GM13976 (cell line): ENCODE measurements around the gene CNFN.
A peak's percentile ranks its signal among the peaks of the same experiment; 100 is the strongest.

Experiments
- DNase-seq: peaks from one replicate; pipeline ENCODE4 v3.0.0; 2012; ENCODE audit warnings: low spot score
- in situ Hi-C: fragments of 300-500 bp; cut with MboI; formaldehyde crosslinking; loops from one replicate; pipeline ENCODE4 v1.12.0; 2022; ENCODE audit warnings: low sequenced_read_pairs, mixed read lengths, inconsistent platforms; ENCODE audit not compliant: unreplicated experiment
- TF ChIP-seq, protein P1 (sequence below): IDR thresholded peaks from 2 replicates; pipeline ENCODE4 v1.5.1; 2012; ENCODE audit warnings: borderline replicate concordance, mild to moderate bottlenecking; ENCODE audit not compliant: insufficient read depth; ENCODE audit errors: extremely low read depth, missing control alignments, control extremely low read depth

Gene CNFN

DNA sequence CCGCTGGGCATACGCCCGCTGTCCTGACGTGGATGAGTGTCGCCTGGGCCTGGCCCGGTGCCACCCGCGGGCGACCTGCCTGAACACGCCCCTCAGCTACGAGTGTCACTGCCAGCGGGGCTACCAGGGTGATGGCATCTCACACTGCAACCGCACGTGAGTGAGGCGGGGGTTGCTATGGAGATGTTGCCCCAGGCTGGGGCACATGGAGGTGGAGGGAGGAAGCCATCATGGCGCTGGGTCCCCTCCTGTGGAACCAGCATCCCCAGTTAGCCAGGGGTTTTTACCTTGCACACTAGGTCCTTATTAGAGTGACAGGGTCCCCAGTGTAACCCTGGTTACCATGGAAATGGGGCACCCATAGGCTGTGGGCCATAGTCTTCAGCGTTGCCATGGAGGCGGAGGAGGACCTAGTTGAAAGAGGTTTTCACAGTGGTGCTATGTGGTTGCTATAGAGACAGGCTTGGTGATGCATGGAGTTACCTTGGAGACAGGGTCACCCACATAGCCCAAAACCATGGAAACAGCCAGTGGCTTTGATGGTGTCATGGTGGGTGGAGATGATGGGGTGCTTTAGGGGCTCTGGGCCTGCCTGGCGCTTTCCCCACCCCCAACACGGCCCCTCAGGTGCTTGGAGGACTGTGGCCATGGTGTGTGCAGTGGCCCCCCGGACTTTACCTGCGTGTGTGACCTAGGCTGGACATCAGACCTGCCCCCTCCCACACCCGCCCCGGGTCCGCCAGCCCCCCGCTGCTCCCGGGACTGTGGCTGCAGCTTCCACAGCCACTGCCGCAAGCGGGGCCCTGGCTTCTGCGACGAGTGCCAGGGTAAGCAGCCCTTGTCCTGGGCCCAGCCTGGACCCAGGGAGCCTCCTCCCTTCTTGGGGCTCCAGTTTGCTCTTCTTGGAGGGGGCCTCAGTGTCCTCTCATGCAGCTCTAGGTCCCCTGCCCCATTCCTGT is 37.5 kb downstream of the CNFN start:
- DNase-seq, result peak; percentile 73
- in situ Hi-C loops, result no loop called here
- TF ChIP-seq, protein P1, sequence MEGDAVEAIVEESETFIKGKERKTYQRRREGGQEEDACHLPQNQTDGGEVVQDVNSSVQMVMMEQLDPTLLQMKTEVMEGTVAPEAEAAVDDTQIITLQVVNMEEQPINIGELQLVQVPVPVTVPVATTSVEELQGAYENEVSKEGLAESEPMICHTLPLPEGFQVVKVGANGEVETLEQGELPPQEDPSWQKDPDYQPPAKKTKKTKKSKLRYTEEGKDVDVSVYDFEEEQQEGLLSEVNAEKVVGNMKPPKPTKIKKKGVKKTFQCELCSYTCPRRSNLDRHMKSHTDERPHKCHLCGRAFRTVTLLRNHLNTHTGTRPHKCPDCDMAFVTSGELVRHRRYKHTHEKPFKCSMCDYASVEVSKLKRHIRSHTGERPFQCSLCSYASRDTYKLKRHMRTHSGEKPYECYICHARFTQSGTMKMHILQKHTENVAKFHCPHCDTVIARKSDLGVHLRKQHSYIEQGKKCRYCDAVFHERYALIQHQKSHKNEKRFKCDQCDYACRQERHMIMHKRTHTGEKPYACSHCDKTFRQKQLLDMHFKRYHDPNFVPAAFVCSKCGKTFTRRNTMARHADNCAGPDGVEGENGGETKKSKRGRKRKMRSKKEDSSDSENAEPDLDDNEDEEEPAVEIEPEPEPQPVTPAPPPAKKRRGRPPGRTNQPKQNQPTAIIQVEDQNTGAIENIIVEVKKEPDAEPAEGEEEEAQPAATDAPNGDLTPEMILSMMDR, result no peak

DNA sequence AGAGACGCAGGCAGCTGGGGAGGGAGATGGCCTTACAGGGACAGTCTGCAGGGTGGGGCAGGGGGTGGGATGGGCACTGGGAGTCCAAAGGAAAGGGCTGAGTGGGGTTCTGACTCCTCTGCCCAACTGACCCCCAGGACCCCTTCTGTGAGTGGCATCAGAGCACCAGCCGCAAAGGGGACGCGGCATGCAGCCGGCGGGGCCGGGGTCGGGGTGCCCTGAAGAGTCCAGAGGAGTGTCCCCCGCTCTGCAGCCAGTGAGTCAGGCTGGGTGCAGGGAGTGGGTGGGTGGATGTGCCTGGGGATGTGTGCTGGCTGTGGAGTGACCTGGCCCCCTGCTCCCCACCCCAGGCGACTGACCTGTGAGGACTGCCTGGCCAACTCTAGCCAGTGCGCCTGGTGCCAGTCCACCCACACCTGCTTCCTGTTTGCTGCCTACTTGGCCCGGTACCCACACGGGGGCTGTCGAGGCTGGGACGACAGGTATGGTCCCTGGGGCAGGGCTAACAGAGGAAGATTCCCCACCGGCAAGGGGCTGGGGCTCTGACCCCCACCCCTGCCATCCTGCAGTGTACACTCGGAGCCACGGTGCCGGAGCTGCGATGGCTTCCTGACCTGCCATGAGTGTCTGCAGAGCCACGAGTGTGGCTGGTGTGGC is 38.9 kb downstream of the CNFN start:
- in situ Hi-C loops, result no loop called here
- DNase-seq, result no peak
- TF ChIP-seq, protein P1, result no peak

DNA sequence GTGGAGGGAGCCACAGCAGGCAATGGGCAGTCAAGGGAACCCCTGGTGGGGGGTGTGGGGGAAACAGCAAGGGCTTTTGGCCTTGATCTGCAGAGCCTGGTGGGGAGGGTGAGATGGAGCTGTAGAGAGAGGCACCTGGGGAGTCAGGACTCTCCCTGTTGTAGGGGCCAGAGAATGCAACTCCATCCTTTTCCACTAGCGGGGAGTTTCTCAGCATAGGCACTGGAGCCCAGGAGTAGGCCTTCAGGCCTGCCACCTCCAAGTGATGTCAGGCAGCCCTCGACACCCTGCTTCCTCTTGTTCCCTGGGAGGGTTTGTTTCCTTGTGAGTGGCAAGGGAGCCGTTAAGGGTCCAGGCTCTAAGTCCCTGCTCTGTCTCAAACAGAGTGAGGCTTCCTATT is 39.7 kb downstream of the CNFN start:
- in situ Hi-C loops, result no loop called here
- DNase-seq, result no peak
- TF ChIP-seq, protein P1, result no peak

DNA sequence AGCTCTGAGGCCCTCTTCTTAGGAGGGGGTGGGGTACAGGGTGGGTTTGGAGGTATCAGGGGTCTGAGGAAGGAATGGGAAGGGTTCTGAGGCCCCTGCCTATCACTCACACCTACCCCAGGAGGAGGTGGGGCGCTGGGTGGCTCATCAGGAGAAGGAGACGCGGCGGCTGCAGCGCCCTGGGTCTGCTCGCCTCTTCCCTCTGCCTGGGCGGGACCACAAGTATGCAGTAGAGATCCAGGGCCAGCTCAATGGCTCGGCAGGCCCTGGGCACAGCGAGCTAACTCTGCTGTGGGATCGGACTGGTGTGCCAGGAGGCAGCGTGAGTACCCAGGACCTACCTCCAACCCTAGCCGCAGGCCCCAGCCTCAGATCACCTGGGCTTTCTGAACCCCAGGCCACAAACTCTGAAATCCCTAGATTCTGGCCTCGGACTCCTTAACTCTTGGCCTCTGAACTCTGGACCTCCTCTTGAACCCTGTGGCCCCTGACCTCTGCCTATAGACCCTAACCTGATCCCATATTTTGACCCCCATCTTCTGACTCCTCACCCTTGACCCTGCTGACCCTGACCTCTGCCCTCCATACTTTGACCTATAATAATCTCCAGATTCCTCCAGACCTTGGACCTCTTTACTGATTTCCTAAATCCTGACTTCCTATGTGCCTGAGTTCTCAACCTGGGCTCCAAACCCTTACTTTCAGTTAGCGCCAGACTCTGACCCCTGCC is 40.6 kb downstream of the CNFN start:
- TF ChIP-seq, protein P1, result no peak
- DNase-seq, result no peak
- in situ Hi-C loops, result no loop called here

DNA sequence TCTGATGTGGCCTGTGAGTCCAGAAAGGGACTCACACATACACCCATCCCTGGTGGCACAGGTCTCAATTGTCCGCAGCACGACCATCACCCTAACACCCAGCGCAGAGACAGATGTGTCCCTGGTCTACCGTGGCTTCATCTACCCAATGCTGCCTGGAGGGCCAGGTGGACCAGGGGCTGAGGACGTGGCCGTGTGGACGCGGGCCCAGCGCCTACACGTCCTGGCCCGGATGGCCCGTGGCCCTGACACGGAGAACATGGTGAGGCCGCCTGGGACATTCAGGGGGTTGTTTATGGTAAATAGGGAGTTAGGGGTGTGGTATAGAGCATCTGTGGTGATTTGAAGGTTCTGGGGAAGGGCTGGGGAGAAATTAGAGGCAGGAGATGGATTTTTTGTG is 41.9 kb downstream of the CNFN start:
- DNase-seq, result no peak
- TF ChIP-seq, protein P1, result no peak
- in situ Hi-C loops, result no loop called here

DNA sequence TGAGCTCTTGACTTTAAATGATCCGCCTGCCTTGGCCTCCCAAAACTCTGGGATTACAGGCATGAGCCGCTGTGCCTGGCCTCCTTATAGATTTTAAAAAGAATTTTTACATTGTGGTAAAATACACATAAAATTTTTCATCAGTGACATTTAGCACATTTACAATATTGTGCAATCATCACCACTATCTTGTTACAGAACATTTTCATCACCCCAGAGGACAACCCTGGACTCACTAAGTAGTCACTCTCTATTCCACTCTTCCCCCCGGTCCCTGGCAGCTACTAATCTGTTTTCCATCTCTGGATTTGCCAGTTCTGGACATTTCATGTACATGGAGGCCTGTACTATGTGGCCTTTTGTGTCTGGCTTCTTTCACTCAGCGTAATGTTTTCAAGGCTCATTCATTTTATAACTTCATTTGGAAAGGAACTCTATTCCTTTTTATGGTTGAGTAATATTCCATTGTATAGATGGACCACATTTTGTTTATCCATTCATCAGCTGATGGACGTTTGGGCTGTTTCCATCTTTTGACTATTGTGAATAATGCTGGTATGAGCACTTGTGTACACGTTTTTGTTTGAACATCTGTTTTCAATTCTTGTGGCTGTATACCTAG is 44.8 kb downstream of the CNFN start:
- DNase-seq, result no peak
- in situ Hi-C loops, result no loop called here
- TF ChIP-seq, protein P1, result no peak
